Activated T-helper 2 cell treated with anti-CD3 and anti-CD28 coated beads, Interferon-gamma antibody, Interleukin-2, Interleukin-4, amounts not matched to agents 10 μg/mL and 5 μg/mL and 100 μg/mL, durations not matched to agents 14 hours and 24 hours and 36 hours (primary cell): ENCODE data around the gene PIK3CG. TPM values are rescaled to one million over a fixed set of nuclear protein-coding genes. Genes with fewer than 3 reads are reported as not detected.

Experiments
- DNase-seq: peaks from one replicate; pipeline ENCODE4 v3.0.0; 2021; ENCODE audit warnings: low spot score
- H3K27ac Mint-ChIP-seq: one replicate; pipeline ENCODE4 v1.8.0; 2021; ENCODE audit warnings: mixed read lengths
- H3K27me3 Mint-ChIP-seq: one replicate; pipeline ENCODE4 v1.8.0; 2021; ENCODE audit warnings: low read depth, mixed read lengths
- H3K36me3 Mint-ChIP-seq: one replicate; pipeline ENCODE4 v1.8.0; 2021; ENCODE audit warnings: low read depth, mixed read lengths
- H3K4me1 Mint-ChIP-seq: one replicate; pipeline ENCODE4 v1.8.0; 2021; ENCODE audit warnings: low read depth, mixed read lengths
- H3K4me3 Mint-ChIP-seq: one replicate; pipeline ENCODE4 v1.8.0; 2021; ENCODE audit warnings: low read depth, mild to moderate bottlenecking, moderate library complexity, mixed read lengths
- H3K9me3 Mint-ChIP-seq: one replicate; pipeline ENCODE4 v1.8.0; 2021; ENCODE audit warnings: mixed read lengths
- intact Hi-C: fragments of 100-400 bp; cut with micrococcal nuclease; formaldehyde crosslinking; loops from one replicate; pipeline ENCODE4 v1.15.1; 2023
- total RNA-seq: library from RNA; stranded (reverse); gene quantifications from 2 replicates; pipeline ENCODE4 v1.2.3, GENCODE V29; 2022

PIK3CG gene
- total RNA-seq, 1 donor from 2014 or later = 36.7 TPM

GRCh38 chr7:106864298-106865081, 592 bp upstream of the PIK3CG start:
- intact Hi-C loops = loop anchor here (1.0 to 10.0 kb wide), 6 partner anchors 23 to 1270 kb away; partner anchors contain the start of genes CCDC71L, LAMB4 and NAMPT
- Mint-ChIP-seq H3K27ac (peak overlapping the region; percentile 85), H3K4me3 (peak overlapping the region; percentile 91)

DNA sequence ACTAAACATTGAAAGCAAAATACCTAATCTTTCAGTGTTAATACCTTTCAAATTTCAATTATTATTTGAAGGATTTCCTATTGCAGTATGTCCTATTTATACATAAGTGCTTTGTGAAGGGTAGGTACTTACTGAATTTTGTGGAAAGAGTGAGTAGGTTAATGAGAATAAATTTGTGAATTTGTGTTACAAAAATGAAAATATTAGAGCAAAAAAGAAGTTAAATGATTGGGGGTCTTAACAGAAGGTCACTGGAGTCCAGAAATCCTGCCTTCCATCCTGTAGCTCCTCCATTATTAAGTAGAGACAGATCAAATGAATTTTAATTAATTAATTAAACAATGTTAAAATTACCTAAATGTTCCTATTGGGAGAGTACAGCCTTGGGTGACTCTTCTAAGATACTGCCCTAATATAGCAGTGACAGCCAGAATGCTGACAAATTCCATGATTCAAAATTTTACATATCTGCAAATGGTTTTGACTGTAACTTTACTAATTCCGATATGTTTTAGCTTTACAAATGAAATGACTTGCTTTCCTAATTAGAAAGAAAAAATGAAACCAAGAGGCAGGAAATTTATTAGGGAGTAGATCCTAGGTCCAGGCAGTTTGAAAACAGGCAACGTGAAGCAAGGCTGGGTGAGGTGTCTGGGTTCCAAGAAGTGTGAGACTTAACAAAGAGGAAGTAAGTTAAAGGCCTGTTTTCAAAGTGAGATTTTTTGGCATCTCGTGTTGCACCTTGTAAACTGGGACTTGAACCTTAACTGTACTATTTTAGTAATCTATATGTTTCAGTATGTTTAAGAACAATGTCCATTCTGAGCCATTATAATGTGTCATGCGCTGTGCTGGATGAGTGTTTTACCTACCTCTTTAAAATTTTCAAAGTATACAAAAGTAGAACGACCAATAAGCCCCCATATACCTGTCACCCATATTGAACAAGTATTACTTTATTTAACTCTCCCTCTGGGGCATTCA, 1.5 kb downstream of the PIK3CG start:
- peak overlapping the region; percentile 91 for H3K4me3 Mint-ChIP-seq
- peak overlapping the region; percentile 79 for H3K27ac Mint-ChIP-seq
- peaks cover 53% of the 10 kb centered on the region for H3K36me3 Mint-ChIP-seq
- H3K4me1 Mint-ChIP-seq = peaks cover 52% of the 10 kb centered on the region
- DNase-seq = no peak
- H3K27me3 Mint-ChIP-seq = no peaks in the 10 kb centered on the region
- no peaks in the 10 kb centered on the region for H3K9me3 Mint-ChIP-seq
- intact Hi-C loops = loop anchor here (1.0 to 10.0 kb wide), 5 partner anchors 204 to 1268 kb away; partner anchors contain the start of genes CCDC71L, LAMB4 and NAMPT

More at GRCh38 chr7:106864298-106865081, 592 bp upstream of the PIK3CG start:
- Mint-ChIP-seq H3K36me3 (peaks cover 32% of the 10 kb centered on the region), H3K27me3 (no peaks in the 10 kb centered on the region), H3K4me1 (peaks cover 32% of the 10 kb centered on the region), H3K9me3 (no peaks in the 10 kb centered on the region)
- no peak for DNase-seq

- no peak overlapping the region for H3K27ac Mint-ChIP-seq
- H3K4me3 Mint-ChIP-seq = no peak overlapping the region
- no peak for DNase-seq
- intact Hi-C loops = loop anchor here (5.0 to 10.0 kb wide), 4 partner anchors 205 to 1267 kb away; partner anchors contain the start of genes CCDC71L, LAMB4 and NAMPT
- H3K4me1 Mint-ChIP-seq = peaks cover 64% of the 10 kb centered on the region
- H3K36me3 Mint-ChIP-seq = peaks cover 65% of the 10 kb centered on the region
- H3K27me3 Mint-ChIP-seq = no peaks in the 10 kb centered on the region
- no peaks in the 10 kb centered on the region for H3K9me3 Mint-ChIP-seq
Observed at GRCh38 chr7:106867641-106868351, 2.7 kb downstream of the PIK3CG start.

GRCh38 chr7:106868364-106868763, 3.3 kb downstream of the PIK3CG start:
- no peak for DNase-seq
- no peaks in the 10 kb centered on the region for H3K27me3 Mint-ChIP-seq
- peaks cover 71% of the 10 kb centered on the region for H3K36me3 Mint-ChIP-seq
- H3K4me3 Mint-ChIP-seq = peak overlapping the region; percentile 34
- peaks cover 67% of the 10 kb centered on the region for H3K4me1 Mint-ChIP-seq
- intact Hi-C loops = loop anchor here (5.0 to 10.0 kb wide), 4 partner anchors 206 to 1266 kb away; partner anchors contain the start of genes CCDC71L, LAMB4 and NAMPT
- H3K27ac Mint-ChIP-seq = no peak overlapping the region
- H3K9me3 Mint-ChIP-seq = no peaks in the 10 kb centered on the region

DNA sequence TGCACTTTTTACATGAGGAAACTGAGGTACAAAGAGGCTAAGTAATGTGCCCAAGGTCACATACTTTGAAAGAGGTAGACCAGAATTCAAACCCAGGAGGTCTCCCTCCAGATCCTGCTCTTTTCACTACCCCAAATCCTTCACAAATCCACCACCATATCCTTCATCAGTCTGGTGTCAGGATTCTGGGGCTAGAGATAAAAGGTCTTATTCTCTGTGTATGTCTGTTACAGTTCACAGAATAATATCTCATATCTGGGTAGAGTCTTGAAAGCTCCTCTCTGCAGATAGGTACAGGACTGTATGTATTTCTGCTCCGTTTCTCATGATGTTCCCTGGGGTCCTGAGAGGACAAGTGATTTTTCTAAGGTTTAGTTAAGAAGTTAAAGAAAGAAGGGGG, 4.9 kb downstream of the PIK3CG start:
- H3K27me3 Mint-ChIP-seq = no peaks in the 10 kb centered on the region
- intact Hi-C loops = loop anchor here (2.0 to 10.0 kb wide), 10 partner anchors 47 to 1265 kb away; partner anchors contain the start of genes CCDC71L, LAMB4 and NAMPT
- peaks cover 87% of the 10 kb centered on the region for H3K36me3 Mint-ChIP-seq
- peaks cover 64% of the 10 kb centered on the region for H3K4me1 Mint-ChIP-seq
- H3K4me3 Mint-ChIP-seq = peak overlapping the region; percentile 37
- no peaks in the 10 kb centered on the region for H3K9me3 Mint-ChIP-seq
- no peak for DNase-seq
- H3K27ac Mint-ChIP-seq = peak overlapping the region; percentile 58

GRCh38 chr7:106870528-106870927, 5.4 kb downstream of the PIK3CG start:
- Mint-ChIP-seq H3K4me3 (peak overlapping the region; percentile 37), H3K27ac (peak overlapping the region; percentile 64), H3K9me3 (peaks cover 3% of the 10 kb centered on the region), H3K36me3 (peaks cover 92% of the 10 kb centered on the region), H3K4me1 (peaks cover 62% of the 10 kb centered on the region), H3K27me3 (no peaks in the 10 kb centered on the region)
- intact Hi-C loops = loop anchor here (2.0 to 5.0 kb wide), 6 partner anchors 46 to 443 kb away; no protein-coding TSS in a partner anchor
- no peak for DNase-seq

DNA sequence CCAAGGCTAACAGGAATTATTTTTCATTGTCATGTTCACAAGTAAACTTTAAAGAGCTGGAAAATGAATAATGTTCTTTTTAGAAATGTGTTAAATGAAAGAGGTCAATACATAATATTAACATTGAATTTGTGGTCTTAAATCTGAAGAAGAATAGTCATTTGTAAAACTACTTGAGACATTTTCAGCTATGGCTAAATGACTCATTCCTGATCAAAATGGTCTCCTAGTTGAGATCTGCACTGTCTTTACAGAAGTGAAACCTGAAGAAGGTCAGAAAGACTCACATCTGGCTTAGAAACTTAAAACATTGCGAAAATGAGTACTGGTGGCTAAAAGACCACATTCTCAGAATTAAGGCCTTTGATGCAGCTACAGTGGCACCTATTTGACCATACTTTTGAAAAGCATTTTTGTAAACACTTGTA, 5.9 kb downstream of the PIK3CG start:
- DNase-seq = no peak
- Mint-ChIP-seq H3K4me3 (peak overlapping the region; percentile 37), H3K27ac (peak overlapping the region; percentile 64), H3K9me3 (peaks cover 5% of the 10 kb centered on the region), H3K27me3 (no peaks in the 10 kb centered on the region), H3K4me1 (peaks cover 63% of the 10 kb centered on the region), H3K36me3 (peaks cover 96% of the 10 kb centered on the region)
- intact Hi-C loops = loop anchor here (1.0 to 5.0 kb wide), 8 partner anchors 16 to 444 kb away; no protein-coding TSS in a partner anchor

DNA sequence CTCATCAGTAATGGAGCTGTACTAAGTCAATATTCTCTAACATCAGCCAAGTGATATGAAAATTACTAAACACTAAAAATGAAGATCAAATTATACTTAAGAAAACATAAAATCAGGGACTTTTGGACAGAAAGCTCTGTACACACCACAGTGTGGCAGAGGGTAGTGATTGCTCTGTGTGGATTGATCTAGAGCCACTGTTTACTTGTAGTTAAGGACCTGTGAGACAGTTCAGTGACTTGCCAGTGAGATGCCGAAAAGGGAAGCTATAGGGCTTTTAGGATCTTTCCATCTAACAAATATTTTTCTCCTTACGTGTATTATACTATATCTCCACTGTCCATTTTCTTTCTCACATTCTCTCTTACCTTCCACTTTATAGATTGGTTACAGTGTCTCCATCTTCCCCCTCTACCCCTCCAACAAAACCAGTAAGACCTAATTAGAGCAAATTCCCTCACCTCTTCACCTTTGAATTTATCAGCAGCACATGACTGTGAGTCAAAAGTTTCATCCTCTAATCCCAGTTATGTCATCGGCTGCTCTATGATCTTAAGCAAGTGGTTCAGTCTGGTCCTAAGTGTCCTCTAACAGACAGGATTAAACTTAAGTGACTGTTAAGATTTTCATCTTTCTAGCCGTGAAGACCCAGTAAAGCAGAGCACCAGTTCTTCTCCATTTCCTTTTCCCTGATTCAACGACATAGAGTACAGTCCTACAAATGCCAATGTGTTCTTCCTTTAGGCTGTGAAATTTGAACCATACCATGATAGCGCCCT, 6.9 kb downstream of the PIK3CG start:
- intact Hi-C loops = loop anchor here (1.0 to 5.0 kb wide), 8 partner anchors 15 to 445 kb away; no protein-coding TSS in a partner anchor

DNA sequence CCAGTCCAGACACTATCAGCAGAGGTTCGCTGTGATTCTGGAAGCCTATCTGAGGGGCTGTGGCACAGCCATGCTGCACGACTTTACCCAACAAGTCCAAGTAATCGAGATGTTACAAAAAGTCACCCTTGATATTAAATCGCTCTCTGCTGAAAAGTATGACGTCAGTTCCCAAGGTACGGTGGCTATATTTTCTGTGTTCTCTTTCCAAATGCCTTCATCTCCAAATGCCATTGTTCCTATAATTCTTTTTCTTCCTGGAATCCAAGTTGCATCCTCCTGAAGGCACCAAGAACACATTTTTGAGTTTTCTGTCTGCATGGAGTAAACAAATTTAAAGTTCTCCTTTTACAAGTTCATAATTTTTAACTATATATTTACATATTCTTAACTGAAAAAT, 7.7 kb downstream of the PIK3CG start:
- Mint-ChIP-seq H3K27me3 (no peaks in the 10 kb centered on the region), H3K27ac (no peak overlapping the region), H3K4me1 (peaks cover 56% of the 10 kb centered on the region), H3K4me3 (peak overlapping the region; percentile 37), H3K9me3 (peaks cover 5% of the 10 kb centered on the region), H3K36me3 (peaks cover 97% of the 10 kb centered on the region)
- intact Hi-C loops = loop anchor here (5.0 kb wide), 3 partner anchors 80 to 445 kb away; no protein-coding TSS in a partner anchor
- no peak for DNase-seq

More for the DNA sequence above, 6.9 kb downstream of the PIK3CG start:
- H3K4me1 Mint-ChIP-seq = peaks cover 56% of the 10 kb centered on the region
- DNase-seq = no peak
- peaks cover 5% of the 10 kb centered on the region for H3K9me3 Mint-ChIP-seq
- H3K27ac Mint-ChIP-seq = peak overlapping the region; percentile 63
- peaks cover 97% of the 10 kb centered on the region for H3K36me3 Mint-ChIP-seq
- no peaks in the 10 kb centered on the region for H3K27me3 Mint-ChIP-seq
- H3K4me3 Mint-ChIP-seq = peak overlapping the region; percentile 37

DNA sequence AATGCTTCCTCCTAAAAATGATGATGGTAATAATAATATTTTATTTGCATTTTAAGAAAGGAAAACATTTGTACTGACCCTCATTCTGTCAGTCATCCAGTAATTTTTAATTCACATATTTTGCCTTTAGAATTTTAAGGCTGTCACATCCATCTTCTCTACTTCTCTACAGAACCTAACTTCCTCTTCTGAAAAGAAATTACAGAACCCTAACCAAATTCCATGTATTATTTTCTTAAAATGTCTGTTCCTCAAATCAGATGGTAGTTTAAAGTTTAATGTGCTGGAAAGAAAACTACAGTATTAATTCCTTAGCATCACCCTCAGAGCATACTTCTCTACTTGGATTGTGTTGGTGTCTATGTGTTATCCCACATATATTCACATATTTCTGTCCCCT, 9.0 kb downstream of the PIK3CG start:
- Mint-ChIP-seq H3K4me1 (peaks cover 62% of the 10 kb centered on the region), H3K4me3 (no peak overlapping the region), H3K27ac (no peak overlapping the region), H3K36me3 (peaks cover 97% of the 10 kb centered on the region), H3K27me3 (no peaks in the 10 kb centered on the region), H3K9me3 (peaks cover 5% of the 10 kb centered on the region)
- no peak for DNase-seq
- intact Hi-C loops = loop anchor here (5.0 kb wide), 3 partner anchors 82 to 447 kb away; no protein-coding TSS in a partner anchor

GRCh38 chr7:106875508-106875907, 10.4 kb downstream of the PIK3CG start:
- peaks cover 97% of the 10 kb centered on the region for H3K36me3 Mint-ChIP-seq
- no peak overlapping the region for H3K4me3 Mint-ChIP-seq
- intact Hi-C loops = no loop called here
- H3K27me3 Mint-ChIP-seq = no peaks in the 10 kb centered on the region
- DNase-seq = no peak
- H3K9me3 Mint-ChIP-seq = peaks cover 5% of the 10 kb centered on the region
- H3K4me1 Mint-ChIP-seq = peaks cover 51% of the 10 kb centered on the region
- no peak overlapping the region for H3K27ac Mint-ChIP-seq
